Measurements from ENCODE around the gene AKNAD1.

AKNAD1 gene

GRCh38 chr1:108767708-108768107, 89.2 kb downstream of the AKNAD1 start:
- H3K4me3 ChIP-seq (ENCODE audit: low read length), result no peak overlapping the region
- H3K36me3 ChIP-seq (ENCODE audit: control insufficient read depth, insufficient read depth, low read length, severe bottlenecking), result peaks cover 73% of the 10 kb centered on the region
- H3K4me1 ChIP-seq (ENCODE audit: control insufficient read depth, insufficient read depth, low read length), result no peaks in the 10 kb centered on the region
- no peaks in the 10 kb centered on the region for H3K9me3 ChIP-seq (ENCODE audit: control insufficient read depth, low read length)
- no peaks in the 10 kb centered on the region for H3K27me3 ChIP-seq (replicated peaks; ENCODE audit: control insufficient read depth, insufficient read depth, low read length)
- H3K9ac ChIP-seq (ENCODE audit: low read length), result no peak overlapping the region
- no peak for DNase-seq (ENCODE audit: low read depth)

- H3K4me1 ChIP-seq (ENCODE audit: control insufficient read depth, insufficient read depth, low read length), result no peaks in the 10 kb centered on the region
- peaks cover 76% of the 10 kb centered on the region for H3K36me3 ChIP-seq (ENCODE audit: control insufficient read depth, insufficient read depth, low read length, severe bottlenecking)
- no peak overlapping the region for H3K9ac ChIP-seq (ENCODE audit: low read length)
- H3K4me3 ChIP-seq (ENCODE audit: low read length), result no peak overlapping the region
- no peaks in the 10 kb centered on the region for H3K9me3 ChIP-seq (ENCODE audit: control insufficient read depth, low read length)
- no peaks in the 10 kb centered on the region for H3K27me3 ChIP-seq (replicated peaks; ENCODE audit: control insufficient read depth, insufficient read depth, low read length)
- DNase-seq (ENCODE audit: low read depth), result no peak
These were observed 89.8 kb downstream of the AKNAD1 start for GRCh38 chr1:108767115-108767514.

Measured in adipocyte (in vitro differentiated cells).